Upper lobe of right lung (tissue), 1 donor: ENCODE data around the gene MRRF. TPM values are rescaled to one million over a fixed set of nuclear protein-coding genes. Genes with fewer than 3 reads are reported as not detected.

Experiments
- ATAC-seq: fragments of 200-7000 bp; cut with Tn5 transposase; one replicate; pipeline ENCODE4 v1.9.1; 2020; ENCODE audit warnings: mild to moderate bottlenecking, moderate library complexity
- DNase-seq: peaks from one replicate; pipeline ENCODE4 v3.0.0-alpha.2; 2020
- H3K27ac ChIP-seq: fragments of 200-600 bp; one replicate; pipeline ENCODE4 v1.8.0; 2022
- H3K27me3 ChIP-seq: fragments of 200-600 bp; one replicate; pipeline ENCODE4 v1.8.0; 2022; ENCODE audit warnings: mild to moderate bottlenecking
- H3K36me3 ChIP-seq: fragments of 200-600 bp; one replicate; pipeline ENCODE4 v1.8.0; 2022
- H3K4me1 ChIP-seq: fragments of 200-600 bp; one replicate; pipeline ENCODE4 v1.8.0; 2022
- H3K4me3 ChIP-seq: fragments of 200-600 bp; one replicate; pipeline ENCODE4 v1.8.0; 2022; ENCODE audit warnings: mild to moderate bottlenecking
- H3K9me3 ChIP-seq: fragments of 200-600 bp; one replicate; pipeline ENCODE4 v1.8.0; 2022
- intact Hi-C: fragments of 100-400 bp; cut with DNase I; formaldehyde crosslinking; loops from one replicate; pipeline ENCODE4 v1.11.0; 2022
- total RNA-seq: library from RNA; stranded (reverse); fragmentation: NEBNext Ultra II Directional; extraction: Animal tissue kit (Norgen Biotek cat#: 25700); gene quantifications from one replicate; pipeline ENCODE4 v1.2.1, GENCODE V29; 2021
- TF ChIP-seq, protein P1 (sequence below): fragments of 200-600 bp; IDR thresholded peaks from one replicate; pipeline ENCODE4 v1.8.0; 2022; ENCODE audit warnings: antibody characterized with exemption
- donor health status: DM: no; HTN: yes; CAD: no; lungs with severe emphysema.

Gene MRRF
- total RNA-seq, 1 donor from 2014 or later: 31.9 TPM

DNA sequence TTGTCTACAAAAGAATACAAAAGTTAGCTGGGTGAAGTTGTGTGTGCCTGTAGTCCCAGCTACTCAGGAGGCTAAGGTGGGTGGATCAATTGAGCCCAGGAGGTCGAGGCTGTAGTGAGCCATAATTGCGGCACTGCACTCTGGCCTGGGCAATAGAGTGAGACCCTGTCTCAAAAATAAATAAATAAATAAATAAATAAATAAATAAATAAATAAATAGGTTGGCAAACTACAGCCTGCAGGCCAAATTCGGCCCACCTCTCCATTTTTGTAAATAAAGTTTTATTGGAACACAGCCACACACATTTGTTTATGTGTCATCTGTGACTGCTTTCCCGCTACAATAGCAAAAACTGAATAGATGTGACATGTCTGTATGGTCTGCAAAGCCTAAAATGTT is 115.6 kb downstream of the MRRF start:
- Histone ChIP-seq H3K9me3 (no peaks in the 10 kb centered on the region), H3K27me3 (no peaks in the 10 kb centered on the region), H3K4me1 (peaks cover 7% of the 10 kb centered on the region), H3K4me3 (no peak overlapping the region), H3K27ac (no peak overlapping the region), H3K36me3 (no peaks in the 10 kb centered on the region)
- TF ChIP-seq, protein P1, sequence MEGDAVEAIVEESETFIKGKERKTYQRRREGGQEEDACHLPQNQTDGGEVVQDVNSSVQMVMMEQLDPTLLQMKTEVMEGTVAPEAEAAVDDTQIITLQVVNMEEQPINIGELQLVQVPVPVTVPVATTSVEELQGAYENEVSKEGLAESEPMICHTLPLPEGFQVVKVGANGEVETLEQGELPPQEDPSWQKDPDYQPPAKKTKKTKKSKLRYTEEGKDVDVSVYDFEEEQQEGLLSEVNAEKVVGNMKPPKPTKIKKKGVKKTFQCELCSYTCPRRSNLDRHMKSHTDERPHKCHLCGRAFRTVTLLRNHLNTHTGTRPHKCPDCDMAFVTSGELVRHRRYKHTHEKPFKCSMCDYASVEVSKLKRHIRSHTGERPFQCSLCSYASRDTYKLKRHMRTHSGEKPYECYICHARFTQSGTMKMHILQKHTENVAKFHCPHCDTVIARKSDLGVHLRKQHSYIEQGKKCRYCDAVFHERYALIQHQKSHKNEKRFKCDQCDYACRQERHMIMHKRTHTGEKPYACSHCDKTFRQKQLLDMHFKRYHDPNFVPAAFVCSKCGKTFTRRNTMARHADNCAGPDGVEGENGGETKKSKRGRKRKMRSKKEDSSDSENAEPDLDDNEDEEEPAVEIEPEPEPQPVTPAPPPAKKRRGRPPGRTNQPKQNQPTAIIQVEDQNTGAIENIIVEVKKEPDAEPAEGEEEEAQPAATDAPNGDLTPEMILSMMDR: no peak
- DNase-seq: no peak
- intact Hi-C loops: no loop called here
- no peak for ATAC-seq

Other genes with a start within 250 kb of the MRRF start
- 10.7 TPM for gene TTLL11, start 171.6 kb upstream of the MRRF start, total RNA-seq
- gene NDUFA8, start 105.1 kb upstream of the MRRF start, total RNA-seq: 41.5 TPM
- gene MORN5, start 105.0 kb upstream of the MRRF start, total RNA-seq: not detected
- 16.9 TPM for gene LHX6, start 35.9 kb upstream of the MRRF start, total RNA-seq
- gene RBM18, start within 50 bp of the MRRF start, total RNA-seq: 17.5 TPM
- 16.4 TPM for gene PTGS1, start 106.1 kb downstream of the MRRF start, total RNA-seq
- gene OR1J1, start 213.0 kb downstream of the MRRF start, total RNA-seq: not detected
- gene OR1J2, start 245.9 kb downstream of the MRRF start, total RNA-seq: not detected